RWPE2 (cell line): ENCODE measurements around the gene MTSS2.

Source experiments
- ATAC-seq: fragments of 200-7000 bp; cut with Tn5 transposase; 3 replicates; pipeline ENCODE4 v1.9.1; 2021; ENCODE audit warnings: low read depth
- DNase-seq: peaks from one replicate; pipeline ENCODE4 v3.0.0-alpha.2; 2020; ENCODE audit warnings: low spot score
- H3K27ac ChIP-seq: fragments of 450-650 bp; 2 replicates; pipeline ENCODE4 v1.5.1; 2017; ENCODE audit warnings: mild to moderate bottlenecking; ENCODE audit not compliant: poor library complexity, severe bottlenecking
- H3K27me3 ChIP-seq: fragments of 250-450 bp; sonication (Bioruptor Pico); 2 replicates; pipeline ENCODE4 v1.5.1; 2021; ENCODE audit warnings: mild to moderate bottlenecking, moderate library complexity; ENCODE audit not compliant: insufficient read depth, poor library complexity, severe bottlenecking
- H3K36me3 ChIP-seq: fragments of 250-450 bp; sonication (Bioruptor Pico); 2 replicates; pipeline ENCODE4 v1.5.1; 2020; ENCODE audit warnings: low read depth, mild to moderate bottlenecking, moderate library complexity
- H3K4me1 ChIP-seq: fragments of 250-450 bp; sonication (Bioruptor Pico); 2 replicates; pipeline ENCODE4 v1.5.1; 2021; ENCODE audit warnings: mild to moderate bottlenecking, moderate library complexity; ENCODE audit not compliant: insufficient read depth, poor library complexity, severe bottlenecking
- H3K4me3 ChIP-seq: fragments of 250-450 bp; sonication (Bioruptor Pico); 2 replicates; pipeline ENCODE4 v1.5.1; 2021; ENCODE audit warnings: mild to moderate bottlenecking, moderate library complexity; ENCODE audit not compliant: severe bottlenecking
- H3K9me3 ChIP-seq: fragments of 250-450 bp; sonication (Bioruptor Pico); 2 replicates; pipeline ENCODE4 v1.5.1; 2021; ENCODE audit warnings: mild to moderate bottlenecking, moderate library complexity; ENCODE audit not compliant: severe bottlenecking
- CTCF ChIP-seq: fragments of 450-650 bp; IDR thresholded peaks from one replicate; pipeline ENCODE4 v1.5.1; 2017; ENCODE audit warnings: mild to moderate bottlenecking, moderate library complexity; ENCODE audit not compliant: poor library complexity, severe bottlenecking

The MTSS2 gene

GRCh38 chr16:70711211-70712031, 25.6 kb upstream of the MTSS2 start:
- peaks cover 53% of the 10 kb centered on the region for H3K4me1 ChIP-seq
- no peaks in the 10 kb centered on the region for H3K9me3 ChIP-seq
- no peak overlapping the region for H3K27ac ChIP-seq
- H3K36me3 ChIP-seq = no peaks in the 10 kb centered on the region
- no peaks in the 10 kb centered on the region for H3K27me3 ChIP-seq
- DNase-seq = no peak
- H3K4me3 ChIP-seq = no peak overlapping the region
- ATAC-seq = no peak
- no peak for TF ChIP-seq CTCF

- DNase-seq (no peak), ATAC-seq (no peak)
- peak overlapping the region; percentile 92 for H3K27ac ChIP-seq
- H3K27me3 ChIP-seq = no peaks in the 10 kb centered on the region
- no peaks in the 10 kb centered on the region for H3K36me3 ChIP-seq
- no peak overlapping the region for H3K4me3 ChIP-seq
- no peaks in the 10 kb centered on the region for H3K9me3 ChIP-seq
- H3K4me1 ChIP-seq = peaks cover 51% of the 10 kb centered on the region
- TF ChIP-seq CTCF = no peak
Observed at GRCh38 chr16:70710422-70711210, 24.8 kb upstream of the MTSS2 start.

GRCh38 chr16:70709942-70710341, 24.1 kb upstream of the MTSS2 start:
- no peak for ATAC-seq
- Histone ChIP-seq H3K4me3 (no peak overlapping the region), H3K27ac (peak overlapping the region; percentile 92)

GRCh38 chr16:70709457-70709856, 23.6 kb upstream of the MTSS2 start:
- DNase-seq = no peak

More at GRCh38 chr16:70709942-70710341, 24.1 kb upstream of the MTSS2 start:
- no peak for DNase-seq
- Histone ChIP-seq H3K9me3 (no peaks in the 10 kb centered on the region), H3K36me3 (no peaks in the 10 kb centered on the region), H3K27me3 (no peaks in the 10 kb centered on the region), H3K4me1 (peaks cover 46% of the 10 kb centered on the region)
- TF ChIP-seq CTCF = no peak

More at GRCh38 chr16:70709457-70709856, 23.6 kb upstream of the MTSS2 start:
- Histone ChIP-seq H3K9me3 (no peaks in the 10 kb centered on the region), H3K4me1 (peaks cover 41% of the 10 kb centered on the region), H3K27me3 (no peaks in the 10 kb centered on the region), H3K4me3 (no peak overlapping the region), H3K36me3 (no peaks in the 10 kb centered on the region), H3K27ac (peak overlapping the region; percentile 92)
- no peak for TF ChIP-seq CTCF
- ATAC-seq = no peak
